ENCODE measurements around the gene FGGY.

GRCh38 chr1:59597420-59598119, 300.7 kb downstream of the FGGY start:
- TF ChIP-seq, protein P1, sequence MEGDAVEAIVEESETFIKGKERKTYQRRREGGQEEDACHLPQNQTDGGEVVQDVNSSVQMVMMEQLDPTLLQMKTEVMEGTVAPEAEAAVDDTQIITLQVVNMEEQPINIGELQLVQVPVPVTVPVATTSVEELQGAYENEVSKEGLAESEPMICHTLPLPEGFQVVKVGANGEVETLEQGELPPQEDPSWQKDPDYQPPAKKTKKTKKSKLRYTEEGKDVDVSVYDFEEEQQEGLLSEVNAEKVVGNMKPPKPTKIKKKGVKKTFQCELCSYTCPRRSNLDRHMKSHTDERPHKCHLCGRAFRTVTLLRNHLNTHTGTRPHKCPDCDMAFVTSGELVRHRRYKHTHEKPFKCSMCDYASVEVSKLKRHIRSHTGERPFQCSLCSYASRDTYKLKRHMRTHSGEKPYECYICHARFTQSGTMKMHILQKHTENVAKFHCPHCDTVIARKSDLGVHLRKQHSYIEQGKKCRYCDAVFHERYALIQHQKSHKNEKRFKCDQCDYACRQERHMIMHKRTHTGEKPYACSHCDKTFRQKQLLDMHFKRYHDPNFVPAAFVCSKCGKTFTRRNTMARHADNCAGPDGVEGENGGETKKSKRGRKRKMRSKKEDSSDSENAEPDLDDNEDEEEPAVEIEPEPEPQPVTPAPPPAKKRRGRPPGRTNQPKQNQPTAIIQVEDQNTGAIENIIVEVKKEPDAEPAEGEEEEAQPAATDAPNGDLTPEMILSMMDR (IDR thresholded peaks at IDR 0.05; ENCODE audit: insufficient read depth, low read length, poor library complexity, severe bottlenecking): no peak
- no peak for TF ChIP-seq EZH2phosphoT487 (conservative IDR thresholded peaks at IDR 0.05; ENCODE audit: low read length)
